GM23338 (cell line): Measurements from ENCODE around the gene DMD.

Experiments used
- CREB1 ChIP-seq: fragments of 250-450 bp; sonication (Bioruptor Pico); IDR thresholded peaks from 2 replicates; pipeline ENCODE4 v1.5.0; 2020; ENCODE audit warnings: low read depth, mild to moderate bottlenecking, moderate library complexity
- ETS1 ChIP-seq: IDR thresholded peaks from 2 replicates; pipeline ENCODE4 v1.6.1; 2016; ENCODE audit warnings: antibody characterized with exemption
- EZH2 ChIP-seq: fragments of 200-600 bp; sonication (generic); IDR thresholded peaks from one replicate; pipeline ENCODE4 v1.8.0; 2017; ENCODE audit warnings: antibody characterized with exemption, mild to moderate bottlenecking, low read depth; ENCODE audit not compliant: unreplicated experiment
- EZH2phosphoT487 ChIP-seq: fragments of 200-600 bp; sonication (generic); IDR thresholded peaks from one replicate; pipeline ENCODE4 v1.8.1; 2018; ENCODE audit warnings: antibody characterized with exemption; ENCODE audit not compliant: unreplicated experiment
- JUNB ChIP-seq: IDR thresholded peaks from one replicate; pipeline ENCODE4 v1.6.1; 2016; ENCODE audit warnings: antibody characterized with exemption; ENCODE audit not compliant: unreplicated experiment
- POLR2AphosphoS5 ChIP-seq: IDR thresholded peaks from 2 replicates; pipeline ENCODE4 v1.6.1; 2016; ENCODE audit warnings: antibody characterized with exemption, low read depth
- REST ChIP-seq: IDR thresholded peaks from one replicate; pipeline ENCODE4 v1.6.1; 2018; ENCODE audit warnings: antibody characterized with exemption; ENCODE audit not compliant: unreplicated experiment
- ZNF331 ChIP-seq: fragments of 250-450 bp; sonication (Bioruptor Pico); IDR thresholded peaks from 2 replicates; pipeline ENCODE4 v1.5.0; 2020; ENCODE audit warnings: low read depth, mild to moderate bottlenecking, moderate library complexity
- TF ChIP-seq, protein P1 (sequence below), 2 experiments: fragments of 200-600 bp in 1 of 2; sonication (generic) in 1 of 2; conservative IDR thresholded peaks; 2 replicates each; pipeline versions ENCODE4 v1.5.1 to v1.6.1; 2016 to 2017; ENCODE audit warnings: antibody characterized with exemption in 2 of 2, low read depth in 2 of 2, mild to moderate bottlenecking in 2 of 2, moderate library complexity in 1 of 2

DNA sequence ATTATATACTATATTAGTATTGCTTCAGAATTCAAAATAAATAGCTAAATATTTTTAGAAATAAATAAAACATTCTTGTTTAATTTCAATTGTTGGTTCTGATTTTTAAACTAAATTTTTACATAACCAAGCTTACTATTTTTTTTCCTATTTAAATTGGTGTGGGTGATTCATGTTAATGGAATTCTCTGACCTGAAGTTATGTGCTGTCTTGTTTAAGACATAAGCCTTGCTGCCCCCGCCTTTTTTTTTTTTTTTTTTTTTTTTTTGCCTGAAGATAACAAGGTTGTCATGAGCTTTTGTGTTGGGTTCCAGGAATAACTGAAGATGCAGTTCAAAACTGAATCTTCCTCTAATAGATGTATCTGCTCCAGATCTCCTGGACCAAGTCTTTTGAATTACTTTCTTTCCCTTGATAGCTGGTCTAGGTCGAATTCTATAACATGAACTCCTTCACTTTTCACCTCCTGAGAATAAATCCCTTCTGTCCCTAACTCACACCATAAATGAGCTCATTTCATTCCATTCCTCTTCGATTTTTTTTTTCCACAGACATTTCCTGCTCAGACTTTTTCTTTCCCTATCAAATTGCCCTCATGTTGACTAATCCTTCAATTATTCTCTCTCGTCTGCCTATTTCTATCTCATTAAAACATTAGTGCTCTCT lies 1878.1 kb downstream of the DMD start:
- TF ChIP-seq, protein P1, sequence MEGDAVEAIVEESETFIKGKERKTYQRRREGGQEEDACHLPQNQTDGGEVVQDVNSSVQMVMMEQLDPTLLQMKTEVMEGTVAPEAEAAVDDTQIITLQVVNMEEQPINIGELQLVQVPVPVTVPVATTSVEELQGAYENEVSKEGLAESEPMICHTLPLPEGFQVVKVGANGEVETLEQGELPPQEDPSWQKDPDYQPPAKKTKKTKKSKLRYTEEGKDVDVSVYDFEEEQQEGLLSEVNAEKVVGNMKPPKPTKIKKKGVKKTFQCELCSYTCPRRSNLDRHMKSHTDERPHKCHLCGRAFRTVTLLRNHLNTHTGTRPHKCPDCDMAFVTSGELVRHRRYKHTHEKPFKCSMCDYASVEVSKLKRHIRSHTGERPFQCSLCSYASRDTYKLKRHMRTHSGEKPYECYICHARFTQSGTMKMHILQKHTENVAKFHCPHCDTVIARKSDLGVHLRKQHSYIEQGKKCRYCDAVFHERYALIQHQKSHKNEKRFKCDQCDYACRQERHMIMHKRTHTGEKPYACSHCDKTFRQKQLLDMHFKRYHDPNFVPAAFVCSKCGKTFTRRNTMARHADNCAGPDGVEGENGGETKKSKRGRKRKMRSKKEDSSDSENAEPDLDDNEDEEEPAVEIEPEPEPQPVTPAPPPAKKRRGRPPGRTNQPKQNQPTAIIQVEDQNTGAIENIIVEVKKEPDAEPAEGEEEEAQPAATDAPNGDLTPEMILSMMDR (conservative IDR thresholded peaks at IDR 0.05; ENCODE audit: low read depth in 2 of 2): no peak
- TF ChIP-seq POLR2AphosphoS5 (no peak), EZH2 (no peak), EZH2phosphoT487 (no peak), REST (no peak), ETS1 (no peak), JUNB (no peak), ZNF331 (no peak), CREB1 (CRISPR knock-in tag) (no peak)
